Posterior vena cava (tissue), 2 donors: ENCODE measurements around the gene DUS2. TPM values are rescaled to one million over a fixed set of nuclear protein-coding genes. Genes with fewer than 3 reads are reported as not detected.
A peak's percentile ranks its signal among the peaks of the same experiment; 100 is the strongest.
"Not testable (repeated sequence)": the region's sequence is repeated elsewhere in the genome, so short reads cannot be mapped to it uniquely, and the experiment has no call there.

Source experiments
- DNase-seq: peaks from one replicate; pipeline ENCODE4 v3.0.0-alpha.2; 2020; ENCODE audit warnings: low spot score
- intact Hi-C, 2 donors: fragments of 100-400 bp; cut with DNase I; formaldehyde crosslinking; loops; one replicate each; pipeline versions ENCODE4 v1.14.1 to v1.14.2; 2022 to 2023
- total RNA-seq, 2 donors: library from RNA; stranded (reverse); fragmentation: NEBNext Ultra II Directional; extraction: Animal tissue kit (Norgen Biotek cat#: 25700); gene quantifications; one replicate each; pipeline ENCODE4 v1.2.1, GENCODE V29; 2021
- donor health status: DM: yes; HTN: yes; CAD: no.
- donor health status: DM: yes; HTN: yes; CAD: no.

The DUS2 gene
- total RNA-seq, 2 donors from 2014 or later: 6.6 to 11.6 TPM

GRCh38 chr16:68085259-68086071 lies 62.4 kb downstream of the DUS2 start, which contains the start of gene NFATC3:
Gene NFATC3, plus strand, starts transcription at chr16:68085370. Its CDS starts 312 bp downstream, at chr16:68085682.
- intact Hi-C loops: loop anchor here in 1 of 2 donors (10.0 kb wide), 1 partner anchor 139 kb away; no protein-coding TSS in a partner anchor
- DNase-seq: peak; percentile 100

- intact Hi-C loops: loop anchor here in 1 of 2 donors (10.0 kb wide), 1 partner anchor 138 kb away; no protein-coding TSS in a partner anchor
Measured at GRCh38 chr16:68086336-68086841, 63.3 kb downstream of the DUS2 start.

DNA sequence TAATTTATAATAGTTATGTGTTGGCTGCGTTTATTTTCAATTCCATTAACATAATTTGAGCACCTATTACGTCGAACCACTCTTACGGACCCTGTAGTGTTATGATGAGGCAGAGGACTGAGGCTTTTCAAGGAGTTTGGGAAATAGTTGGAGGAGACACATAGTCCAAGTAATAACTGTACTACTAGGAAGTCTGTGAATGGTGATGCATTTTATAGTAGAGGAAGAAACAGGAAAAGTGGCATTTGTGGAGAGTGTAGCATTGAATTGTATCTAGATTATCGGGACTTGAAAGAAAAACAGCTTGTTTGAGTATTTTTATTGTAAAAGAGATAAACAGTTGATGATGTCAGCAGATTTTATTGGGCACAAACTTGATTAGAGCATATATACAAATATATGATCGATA lies 63.8 kb downstream of the DUS2 start:
- intact Hi-C loops: loop anchor here in 1 of 2 donors (10.0 kb wide), 1 partner anchor 138 kb away; no protein-coding TSS in a partner anchor
- no peak for DNase-seq

More at GRCh38 chr16:68086336-68086841, 63.3 kb downstream of the DUS2 start:
- DNase-seq: no peak

GRCh38 chr16:68087688-68088087 lies 64.6 kb downstream of the DUS2 start:
- intact Hi-C loops: loop anchor here in 1 of 2 donors (10.0 kb wide), 1 partner anchor 137 kb away; no protein-coding TSS in a partner anchor
- no peak for DNase-seq

DNA sequence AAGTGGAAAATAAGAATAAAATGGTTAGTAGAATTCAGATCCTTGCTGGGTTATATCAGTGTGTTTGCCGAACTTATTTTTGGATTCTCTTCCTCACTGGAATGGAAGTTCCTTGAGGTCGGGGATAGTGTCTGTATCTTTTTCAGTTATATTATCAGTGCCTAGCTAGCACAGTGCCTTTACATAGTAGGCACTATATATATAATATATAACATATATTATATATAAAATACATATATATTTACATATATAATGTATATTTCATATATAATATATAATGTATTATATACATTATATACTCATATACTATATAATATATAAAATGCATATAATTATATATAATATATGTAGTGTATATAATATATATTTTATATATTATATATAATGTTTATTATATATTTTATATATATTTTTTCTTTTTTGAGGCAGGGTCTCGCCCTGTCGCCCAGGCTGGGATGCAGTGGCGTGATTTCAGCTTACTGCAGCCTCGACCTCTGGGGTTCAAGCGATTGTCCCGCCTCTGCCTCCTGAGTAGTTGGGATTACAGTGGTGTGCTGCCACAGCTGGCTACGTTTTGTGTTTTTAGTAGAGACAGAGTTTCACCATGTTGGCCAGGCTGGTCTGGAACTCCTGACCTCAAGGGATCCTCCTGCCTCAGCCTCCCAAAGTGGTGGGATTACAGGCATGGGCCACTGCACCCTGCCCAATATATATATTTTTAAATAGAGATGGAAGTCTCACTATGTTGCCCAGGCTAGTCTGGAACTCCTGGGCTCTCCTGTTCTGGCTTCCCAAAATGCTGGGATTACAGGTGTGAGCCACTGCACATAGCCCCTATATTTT lies 65.3 kb downstream of the DUS2 start:
- intact Hi-C loops: loop anchor here in 1 of 2 donors (10.0 kb wide), 1 partner anchor 136 kb away; no protein-coding TSS in a partner anchor
- DNase-seq: peak; percentile 45

GRCh38 chr16:68089067-68089466 lies 66.0 kb downstream of the DUS2 start:
- intact Hi-C loops: loop anchor here in 1 of 2 donors (10.0 kb wide), 1 partner anchor 136 kb away; no protein-coding TSS in a partner anchor

GRCh38 chr16:68090130-68090529 lies 67.0 kb downstream of the DUS2 start:
- intact Hi-C loops: loop anchor here in 1 of 2 donors (5.0 kb wide), 1 partner anchor 142 kb away; no protein-coding TSS in a partner anchor
- DNase-seq: no peak

More at GRCh38 chr16:68089067-68089466, 66.0 kb downstream of the DUS2 start:
- DNase-seq: no peak

DNA sequence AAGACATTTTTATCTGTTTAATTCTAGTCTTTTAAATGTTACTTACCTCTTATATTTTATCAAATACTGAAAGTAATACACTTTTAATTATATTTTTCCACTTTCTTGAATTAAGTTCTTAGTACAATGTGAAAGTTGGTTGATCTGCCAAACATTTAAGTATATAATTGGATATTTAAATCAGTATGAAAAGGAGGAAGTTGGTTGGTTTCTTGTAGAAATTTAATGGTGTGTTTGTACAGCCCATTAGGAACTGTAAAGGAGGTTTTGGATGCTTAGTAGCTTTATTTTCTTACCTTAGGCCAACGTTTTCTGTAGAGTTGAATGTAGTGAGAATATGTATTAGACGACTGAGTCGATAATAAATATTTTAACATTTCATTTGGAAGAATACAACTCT lies 67.4 kb downstream of the DUS2 start:
- DNase-seq: no peak
- intact Hi-C loops: loop anchor here in 1 of 2 donors (5.0 kb wide), 1 partner anchor 142 kb away; no protein-coding TSS in a partner anchor

DNA sequence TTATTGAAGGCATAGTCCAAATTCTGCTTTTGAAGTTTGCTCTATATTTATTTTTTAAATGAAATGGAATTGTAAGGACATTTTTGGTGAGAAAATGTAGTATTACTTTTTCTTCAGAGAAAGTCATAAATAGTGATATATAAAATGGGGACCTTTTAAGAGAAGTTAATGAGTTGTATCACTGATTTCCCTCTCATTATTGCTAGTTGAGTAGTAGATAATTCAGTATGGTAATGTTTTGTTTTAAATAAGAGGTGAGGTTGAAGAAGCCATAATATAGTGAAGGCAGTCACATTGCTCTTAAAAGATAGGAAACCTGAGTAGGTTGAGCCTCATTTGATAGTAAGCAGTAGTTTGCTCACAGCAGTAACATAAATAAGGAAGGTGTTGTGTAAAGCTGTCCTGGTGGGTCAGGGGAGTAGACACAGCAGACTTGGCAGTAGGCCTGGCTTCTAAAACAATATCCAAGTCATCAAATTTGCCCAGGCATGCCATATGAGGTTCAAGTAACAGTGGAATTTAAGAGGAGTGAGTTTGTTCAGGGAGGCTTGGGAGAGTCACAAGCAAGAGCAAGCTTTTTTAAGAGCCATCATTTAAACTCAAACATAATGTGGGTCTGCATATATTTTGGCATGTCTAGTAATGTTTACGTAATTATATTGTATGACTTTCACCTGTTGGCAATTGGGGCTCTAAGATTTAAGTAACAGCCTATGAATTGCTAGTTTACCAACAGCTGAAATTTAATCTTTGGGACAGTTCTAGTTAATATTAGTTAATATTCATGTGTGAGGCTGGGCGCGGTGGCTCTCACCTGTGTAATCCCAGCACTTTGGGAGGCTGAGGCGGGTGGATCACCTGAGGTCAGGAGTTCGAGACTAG lies 68.5 kb downstream of the DUS2 start:
- intact Hi-C loops: loop anchor here in 1 of 2 donors (5.0 kb wide), 1 partner anchor 141 kb away; no protein-coding TSS in a partner anchor
- DNase-seq: peak; percentile 30

DNA sequence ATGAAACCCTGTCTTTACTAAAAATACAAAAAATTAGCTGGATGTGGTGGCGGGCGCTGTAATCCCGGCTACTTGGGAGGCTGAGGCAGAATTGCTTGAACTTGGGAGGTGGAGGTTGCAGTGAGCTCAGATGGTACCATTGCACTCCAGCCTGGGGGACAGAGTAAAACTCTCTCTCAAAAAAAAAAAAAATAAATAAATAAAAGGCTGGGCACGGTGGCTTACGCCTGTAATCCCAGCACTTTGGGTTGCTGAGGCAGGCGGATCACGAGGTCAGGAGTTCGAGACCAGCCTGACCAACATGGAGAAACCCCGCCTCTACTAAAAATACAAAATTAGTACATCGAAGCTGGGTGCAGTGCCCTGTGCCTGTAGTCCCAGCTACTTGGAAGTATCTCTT lies 69.2 kb downstream of the DUS2 start:
- intact Hi-C loops: loop anchor here in 1 of 2 donors (5.0 kb wide), 1 partner anchor 140 kb away; no protein-coding TSS in a partner anchor

GRCh38 chr16:68093816-68094613 lies 70.9 kb downstream of the DUS2 start:
- no peak for DNase-seq
- intact Hi-C loops: loop anchor here in 1 of 2 donors (5.0 kb wide), 1 partner anchor 138 kb away; no protein-coding TSS in a partner anchor

More for the DNA sequence above, 69.2 kb downstream of the DUS2 start:
- not testable (repeated sequence) for DNase-seq

DNA sequence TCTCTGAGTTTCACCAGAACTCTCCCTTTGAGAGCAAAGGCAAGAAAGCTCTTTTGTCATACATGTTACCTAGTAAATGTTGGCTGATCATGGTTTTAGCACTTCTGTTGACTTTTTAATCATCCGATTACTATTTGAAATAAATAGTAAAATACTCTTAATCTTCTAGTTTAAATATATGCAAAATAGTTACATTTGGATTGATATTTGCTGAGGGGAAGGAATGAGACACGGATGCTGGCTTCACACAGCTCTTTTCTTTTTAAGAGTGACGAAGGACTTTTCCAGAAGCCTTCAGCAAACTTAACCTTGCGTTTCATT lies 71.5 kb downstream of the DUS2 start:
- intact Hi-C loops: loop anchor here in 1 of 2 donors (5.0 kb wide), 1 partner anchor 138 kb away; no protein-coding TSS in a partner anchor
- DNase-seq: no peak

- DNase-seq: no peak
- intact Hi-C loops: no loop called here
Measured at GRCh38 chr16:68096491-68096890, 73.4 kb downstream of the DUS2 start.

DNA sequence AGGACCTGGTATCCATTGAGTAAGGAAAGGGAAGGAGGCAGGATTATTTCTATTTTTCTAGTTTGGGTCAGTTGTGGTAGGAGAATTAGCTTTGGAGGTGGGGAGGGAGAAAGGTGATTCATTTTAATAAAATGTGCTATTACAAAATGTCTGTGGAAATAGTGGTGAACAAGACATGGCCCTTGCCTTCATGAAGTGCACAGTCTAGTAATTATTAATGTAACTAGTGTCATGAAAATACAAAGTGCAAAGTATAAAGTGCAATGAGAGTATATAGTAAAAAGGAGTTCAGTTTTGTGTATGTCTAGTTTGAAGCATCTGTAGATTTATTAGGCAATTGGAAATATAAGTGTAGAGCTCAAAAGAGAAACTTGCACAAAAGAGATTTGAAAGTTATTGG lies 74.0 kb downstream of the DUS2 start:
- DNase-seq: no peak
- intact Hi-C loops: no loop called here

DNA sequence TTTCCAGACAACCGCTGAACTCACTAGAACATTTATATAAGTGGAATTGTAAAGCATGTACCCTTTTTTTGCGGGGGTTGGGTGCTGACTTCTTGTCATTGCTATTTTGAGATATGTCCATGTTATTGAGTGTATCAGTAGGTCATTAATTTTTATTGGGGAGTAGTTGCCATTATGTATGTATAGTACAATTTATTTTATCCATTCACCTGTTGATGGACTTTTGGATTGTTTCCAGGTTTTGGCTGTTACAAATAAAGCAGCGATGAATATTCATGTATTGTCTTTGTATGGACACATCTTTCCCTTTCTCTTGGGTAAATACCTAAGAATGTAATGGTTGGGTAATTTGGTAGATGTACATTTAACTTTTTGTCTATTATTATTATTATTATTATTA lies 74.8 kb downstream of the DUS2 start:
- DNase-seq: no peak
- intact Hi-C loops: no loop called here

DNA sequence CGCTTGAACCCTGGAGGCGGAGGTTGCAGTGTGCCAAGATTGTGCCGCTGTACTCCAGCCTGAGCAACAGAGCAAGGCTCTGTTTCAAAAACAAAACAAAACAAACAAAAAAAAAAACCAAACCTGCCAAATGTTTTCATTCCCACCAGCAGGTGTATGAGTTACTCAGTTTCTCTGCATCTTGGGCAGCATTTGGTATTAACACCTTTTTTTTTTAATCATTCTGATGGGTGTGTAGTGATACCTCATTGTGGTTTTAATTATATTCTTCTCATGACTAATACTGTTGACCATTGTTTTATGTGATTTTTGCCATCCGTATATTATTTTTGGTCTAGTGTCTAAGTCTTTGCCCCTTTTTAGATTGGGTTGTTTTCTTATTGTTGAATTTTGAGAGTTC lies 77.4 kb downstream of the DUS2 start:
- DNase-seq: no peak
- intact Hi-C loops: no loop called here

DNA sequence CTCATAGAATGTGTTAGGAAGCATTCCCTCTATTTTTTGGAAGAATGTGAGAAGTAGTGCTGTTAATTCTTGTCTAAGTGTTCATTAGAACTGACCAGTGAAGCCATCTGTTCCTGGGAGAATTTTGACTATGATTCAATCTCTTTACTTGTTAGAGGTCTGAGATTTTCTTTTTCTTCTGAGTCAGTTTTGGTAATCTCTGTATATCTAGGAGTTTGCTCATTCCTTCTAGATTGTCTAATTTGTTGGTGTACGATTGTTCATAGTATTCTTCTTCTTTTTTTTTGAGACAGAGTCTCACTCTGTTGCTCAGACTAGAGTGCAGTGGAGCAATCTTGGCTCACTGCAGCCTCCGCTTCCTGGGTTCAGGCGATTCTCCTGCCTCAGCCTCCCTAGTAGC lies 82.5 kb downstream of the DUS2 start:
- intact Hi-C loops: no loop called here
- no peak for DNase-seq
